ENCODE results near the gene DRAXIN.

- no peak for TF ChIP-seq CTCF (tag by site-specific recombination; IDR thresholded peaks at IDR 0.05)
- TF ChIP-seq YY1 (tag by site-specific recombination; IDR thresholded peaks at IDR 0.05), result no peak
- no peak for TF ChIP-seq ZFHX2 (tag by site-specific recombination; conservative IDR thresholded peaks at IDR 0.05)
- TF ChIP-seq ZSCAN5A (tag by site-specific recombination; IDR thresholded peaks at IDR 0.05), result no peak
- TF ChIP-seq ZNF324 (tag by site-specific recombination; IDR thresholded peaks at IDR 0.05), result no peak
- TF ChIP-seq EGR2 (tag by site-specific recombination; IDR thresholded peaks at IDR 0.05; ENCODE audit: low read depth), result no peak
- no peak for TF ChIP-seq ZNF704 (tag by site-specific recombination; IDR thresholded peaks at IDR 0.05)
- TF ChIP-seq ZFP41 (tag by site-specific recombination; IDR thresholded peaks at IDR 0.05; ENCODE audit: borderline replicate concordance), result no peak
- no peak for TF ChIP-seq ZNF302 (tag by site-specific recombination; IDR thresholded peaks at IDR 0.05; ENCODE audit: low read depth)
These were observed 37.2 kb upstream of the DRAXIN start, which contains the start of the genes FBXO2 and FBXO44 for GRCh38 chr1:11654137-11654938.

Measured in HEK293 (cell line).